Measurements from ENCODE around the gene CHST8.

The CHST8 gene

DNA sequence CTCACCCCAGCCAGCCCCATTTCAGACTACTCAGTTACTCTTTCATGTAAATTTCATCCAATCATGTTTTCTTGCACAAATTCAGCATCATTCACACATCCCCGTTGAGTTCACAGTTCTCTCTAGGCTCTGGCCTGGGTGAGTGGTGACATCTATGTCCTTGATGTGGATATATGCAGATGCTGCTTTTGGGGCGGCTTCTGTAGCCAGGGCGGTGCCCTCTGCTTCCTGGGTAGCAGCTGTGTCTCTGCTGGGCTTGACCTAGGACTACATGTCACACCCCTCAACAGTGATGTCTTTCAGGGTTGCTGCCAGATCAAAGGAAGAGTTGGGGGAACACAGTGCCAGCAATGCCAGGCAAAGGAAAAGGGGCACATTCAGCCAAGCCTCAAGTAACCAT is 106.4 kb downstream of the CHST8 start:
- Histone ChIP-seq H3K4me3 (ENCODE audit: low read length) (no peak overlapping the region), H3K27ac (ENCODE audit: low read depth, low read length) (no peak overlapping the region), H3K27me3 (ENCODE audit: control insufficient read depth, low read length) (no peaks in the 10 kb centered on the region), H3F3A (ENCODE audit: control insufficient read depth, insufficient read depth) (no peaks in the 10 kb centered on the region), H3K9me2 (replicated peaks; ENCODE audit: control insufficient read depth, low read length) (no peaks in the 10 kb centered on the region), H3K4me1 (ENCODE audit: control insufficient read depth, low read length) (no peaks in the 10 kb centered on the region), H3K79me2 (ENCODE audit: control insufficient read depth, low read length) (no peaks in the 10 kb centered on the region), H3K9me3 (ENCODE audit: control insufficient read depth, insufficient read depth, low read length) (no peaks in the 10 kb centered on the region), H3K4me2 (ENCODE audit: low read length) (no peak overlapping the region), H3K36me3 (ENCODE audit: control insufficient read depth, low read length) (no peaks in the 10 kb centered on the region), H4K20me1 (ENCODE audit: control insufficient read depth, insufficient read depth, low read depth, low read length) (no peaks in the 10 kb centered on the region)
- TF ChIP-seq, protein P1, sequence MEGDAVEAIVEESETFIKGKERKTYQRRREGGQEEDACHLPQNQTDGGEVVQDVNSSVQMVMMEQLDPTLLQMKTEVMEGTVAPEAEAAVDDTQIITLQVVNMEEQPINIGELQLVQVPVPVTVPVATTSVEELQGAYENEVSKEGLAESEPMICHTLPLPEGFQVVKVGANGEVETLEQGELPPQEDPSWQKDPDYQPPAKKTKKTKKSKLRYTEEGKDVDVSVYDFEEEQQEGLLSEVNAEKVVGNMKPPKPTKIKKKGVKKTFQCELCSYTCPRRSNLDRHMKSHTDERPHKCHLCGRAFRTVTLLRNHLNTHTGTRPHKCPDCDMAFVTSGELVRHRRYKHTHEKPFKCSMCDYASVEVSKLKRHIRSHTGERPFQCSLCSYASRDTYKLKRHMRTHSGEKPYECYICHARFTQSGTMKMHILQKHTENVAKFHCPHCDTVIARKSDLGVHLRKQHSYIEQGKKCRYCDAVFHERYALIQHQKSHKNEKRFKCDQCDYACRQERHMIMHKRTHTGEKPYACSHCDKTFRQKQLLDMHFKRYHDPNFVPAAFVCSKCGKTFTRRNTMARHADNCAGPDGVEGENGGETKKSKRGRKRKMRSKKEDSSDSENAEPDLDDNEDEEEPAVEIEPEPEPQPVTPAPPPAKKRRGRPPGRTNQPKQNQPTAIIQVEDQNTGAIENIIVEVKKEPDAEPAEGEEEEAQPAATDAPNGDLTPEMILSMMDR (IDR thresholded peaks at IDR 0.05; ENCODE audit: low read depth, low read length, poor library complexity, severe bottlenecking) = no peak
- TF ChIP-seq EZH2phosphoT487 (IDR thresholded peaks at IDR 0.05; ENCODE audit: borderline replicate concordance, low read length) = no peak

DNA sequence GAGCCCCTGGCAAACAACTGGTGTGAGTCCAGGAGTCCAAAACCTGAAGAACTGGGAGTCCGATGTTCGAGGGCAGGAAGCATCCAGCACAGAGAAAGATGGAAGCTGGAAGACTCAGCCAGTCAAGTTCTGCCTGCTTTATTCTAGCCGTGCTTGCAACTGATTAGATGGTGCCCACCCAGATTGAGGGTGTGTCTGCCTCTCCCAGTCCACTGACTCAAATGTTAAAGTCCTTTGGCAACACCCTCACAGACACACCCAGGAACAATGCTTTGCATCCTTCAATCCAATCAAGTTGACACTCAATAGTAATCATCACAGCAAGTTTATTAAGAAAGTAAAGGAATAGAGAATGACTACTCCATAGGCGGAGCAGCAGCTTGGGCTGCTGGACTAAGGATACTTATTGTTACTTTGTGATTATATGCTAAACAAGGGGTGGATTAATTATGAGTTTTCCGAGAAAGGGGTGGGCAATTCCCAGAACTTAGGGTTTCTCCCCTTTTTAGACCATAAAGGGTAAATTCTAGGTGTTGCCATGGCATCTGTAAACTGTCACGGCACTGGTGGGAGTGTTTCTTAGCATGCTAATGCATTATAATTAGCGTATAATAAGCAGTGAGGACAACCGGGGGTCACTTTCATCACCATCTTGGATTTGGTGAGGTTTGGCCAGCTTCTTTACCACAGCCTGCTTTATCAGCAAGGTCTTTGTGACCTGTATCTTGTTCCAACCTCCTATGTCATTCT is 109.3 kb downstream of the CHST8 start:
- TF ChIP-seq EZH2phosphoT487 (IDR thresholded peaks at IDR 0.05; ENCODE audit: borderline replicate concordance, low read length) = no peak
- TF ChIP-seq, protein P1 (IDR thresholded peaks at IDR 0.05; ENCODE audit: low read depth, low read length, poor library complexity, severe bottlenecking) = no peak
- Histone ChIP-seq H3K4me1 (ENCODE audit: control insufficient read depth, low read length) (no peaks in the 10 kb centered on the region), H3F3A (ENCODE audit: control insufficient read depth, insufficient read depth) (no peaks in the 10 kb centered on the region), H3K27me3 (ENCODE audit: control insufficient read depth, low read length) (no peaks in the 10 kb centered on the region), H4K20me1 (ENCODE audit: control insufficient read depth, insufficient read depth, low read depth, low read length) (no peaks in the 10 kb centered on the region), H3K9me2 (replicated peaks; ENCODE audit: control insufficient read depth, low read length) (no peaks in the 10 kb centered on the region), H3K4me3 (ENCODE audit: low read length) (no peak overlapping the region), H3K9me3 (ENCODE audit: control insufficient read depth, insufficient read depth, low read length) (no peaks in the 10 kb centered on the region), H3K4me2 (ENCODE audit: low read length) (no peak overlapping the region), H3K27ac (ENCODE audit: low read depth, low read length) (no peak overlapping the region), H3K79me2 (ENCODE audit: control insufficient read depth, low read length) (no peaks in the 10 kb centered on the region), H3K36me3 (ENCODE audit: control insufficient read depth, low read length) (no peaks in the 10 kb centered on the region)

DNA sequence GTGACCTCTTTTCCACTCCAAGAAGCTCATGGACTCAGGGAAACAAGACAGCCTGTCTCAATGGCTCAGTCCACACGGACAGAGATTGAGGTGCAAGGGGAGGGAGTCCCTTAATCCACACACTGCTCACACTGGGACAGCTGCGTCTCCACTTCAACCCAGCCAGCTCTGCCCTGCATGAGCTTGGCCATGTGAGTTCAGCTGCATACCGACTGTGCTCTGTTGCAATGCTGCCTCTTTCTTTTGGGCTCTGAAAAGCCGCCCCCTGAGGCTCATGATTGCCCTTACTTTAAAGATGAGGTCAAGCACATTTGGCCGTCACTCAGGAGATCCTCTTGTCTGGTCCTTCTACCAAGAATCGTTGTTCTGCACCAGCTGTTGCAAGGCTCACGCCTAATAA is 110.1 kb downstream of the CHST8 start:
- H3K4me1 ChIP-seq (ENCODE audit: control insufficient read depth, low read length) = no peaks in the 10 kb centered on the region
- H3K9me3 ChIP-seq (ENCODE audit: control insufficient read depth, insufficient read depth, low read length) = no peaks in the 10 kb centered on the region
- no peaks in the 10 kb centered on the region for H3K79me2 ChIP-seq (ENCODE audit: control insufficient read depth, low read length)
- TF ChIP-seq, protein P1 (IDR thresholded peaks at IDR 0.05; ENCODE audit: low read depth, low read length, poor library complexity, severe bottlenecking) = no peak
- TF ChIP-seq EZH2phosphoT487 (IDR thresholded peaks at IDR 0.05; ENCODE audit: borderline replicate concordance, low read length) = no peak
- no peak overlapping the region for H3K4me2 ChIP-seq (ENCODE audit: low read length)
- H4K20me1 ChIP-seq (ENCODE audit: control insufficient read depth, insufficient read depth, low read depth, low read length) = no peaks in the 10 kb centered on the region
- no peak overlapping the region for H3K4me3 ChIP-seq (ENCODE audit: low read length)
- no peaks in the 10 kb centered on the region for H3F3A ChIP-seq (ENCODE audit: control insufficient read depth, insufficient read depth)
- no peaks in the 10 kb centered on the region for H3K36me3 ChIP-seq (ENCODE audit: control insufficient read depth, low read length)
- H3K27ac ChIP-seq (ENCODE audit: low read depth, low read length) = no peak overlapping the region
- no peaks in the 10 kb centered on the region for H3K9me2 ChIP-seq (replicated peaks; ENCODE audit: control insufficient read depth, low read length)
- no peaks in the 10 kb centered on the region for H3K27me3 ChIP-seq (ENCODE audit: control insufficient read depth, low read length)

All from DOHH2 (cell line).